GM21447 (cell line): ENCODE data around the gene PLXNB1.
A peak's percentile ranks its signal among the peaks of the same experiment; 100 is the strongest.
"Not testable (repeated sequence)": the region's sequence is repeated elsewhere in the genome, so short reads cannot be mapped to it uniquely, and the experiment has no call there.

Source experiments
- ATAC-seq: cut with Tn5 transposase; IDR thresholded peaks from one replicate; pipeline ENCODE4 v1.9.1; 2021; ENCODE audit not compliant: unreplicated experiment

Gene PLXNB1, protein sequence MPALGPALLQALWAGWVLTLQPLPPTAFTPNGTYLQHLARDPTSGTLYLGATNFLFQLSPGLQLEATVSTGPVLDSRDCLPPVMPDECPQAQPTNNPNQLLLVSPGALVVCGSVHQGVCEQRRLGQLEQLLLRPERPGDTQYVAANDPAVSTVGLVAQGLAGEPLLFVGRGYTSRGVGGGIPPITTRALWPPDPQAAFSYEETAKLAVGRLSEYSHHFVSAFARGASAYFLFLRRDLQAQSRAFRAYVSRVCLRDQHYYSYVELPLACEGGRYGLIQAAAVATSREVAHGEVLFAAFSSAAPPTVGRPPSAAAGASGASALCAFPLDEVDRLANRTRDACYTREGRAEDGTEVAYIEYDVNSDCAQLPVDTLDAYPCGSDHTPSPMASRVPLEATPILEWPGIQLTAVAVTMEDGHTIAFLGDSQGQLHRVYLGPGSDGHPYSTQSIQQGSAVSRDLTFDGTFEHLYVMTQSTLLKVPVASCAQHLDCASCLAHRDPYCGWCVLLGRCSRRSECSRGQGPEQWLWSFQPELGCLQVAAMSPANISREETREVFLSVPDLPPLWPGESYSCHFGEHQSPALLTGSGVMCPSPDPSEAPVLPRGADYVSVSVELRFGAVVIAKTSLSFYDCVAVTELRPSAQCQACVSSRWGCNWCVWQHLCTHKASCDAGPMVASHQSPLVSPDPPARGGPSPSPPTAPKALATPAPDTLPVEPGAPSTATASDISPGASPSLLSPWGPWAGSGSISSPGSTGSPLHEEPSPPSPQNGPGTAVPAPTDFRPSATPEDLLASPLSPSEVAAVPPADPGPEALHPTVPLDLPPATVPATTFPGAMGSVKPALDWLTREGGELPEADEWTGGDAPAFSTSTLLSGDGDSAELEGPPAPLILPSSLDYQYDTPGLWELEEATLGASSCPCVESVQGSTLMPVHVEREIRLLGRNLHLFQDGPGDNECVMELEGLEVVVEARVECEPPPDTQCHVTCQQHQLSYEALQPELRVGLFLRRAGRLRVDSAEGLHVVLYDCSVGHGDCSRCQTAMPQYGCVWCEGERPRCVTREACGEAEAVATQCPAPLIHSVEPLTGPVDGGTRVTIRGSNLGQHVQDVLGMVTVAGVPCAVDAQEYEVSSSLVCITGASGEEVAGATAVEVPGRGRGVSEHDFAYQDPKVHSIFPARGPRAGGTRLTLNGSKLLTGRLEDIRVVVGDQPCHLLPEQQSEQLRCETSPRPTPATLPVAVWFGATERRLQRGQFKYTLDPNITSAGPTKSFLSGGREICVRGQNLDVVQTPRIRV (N-terminal part only)

DNA sequence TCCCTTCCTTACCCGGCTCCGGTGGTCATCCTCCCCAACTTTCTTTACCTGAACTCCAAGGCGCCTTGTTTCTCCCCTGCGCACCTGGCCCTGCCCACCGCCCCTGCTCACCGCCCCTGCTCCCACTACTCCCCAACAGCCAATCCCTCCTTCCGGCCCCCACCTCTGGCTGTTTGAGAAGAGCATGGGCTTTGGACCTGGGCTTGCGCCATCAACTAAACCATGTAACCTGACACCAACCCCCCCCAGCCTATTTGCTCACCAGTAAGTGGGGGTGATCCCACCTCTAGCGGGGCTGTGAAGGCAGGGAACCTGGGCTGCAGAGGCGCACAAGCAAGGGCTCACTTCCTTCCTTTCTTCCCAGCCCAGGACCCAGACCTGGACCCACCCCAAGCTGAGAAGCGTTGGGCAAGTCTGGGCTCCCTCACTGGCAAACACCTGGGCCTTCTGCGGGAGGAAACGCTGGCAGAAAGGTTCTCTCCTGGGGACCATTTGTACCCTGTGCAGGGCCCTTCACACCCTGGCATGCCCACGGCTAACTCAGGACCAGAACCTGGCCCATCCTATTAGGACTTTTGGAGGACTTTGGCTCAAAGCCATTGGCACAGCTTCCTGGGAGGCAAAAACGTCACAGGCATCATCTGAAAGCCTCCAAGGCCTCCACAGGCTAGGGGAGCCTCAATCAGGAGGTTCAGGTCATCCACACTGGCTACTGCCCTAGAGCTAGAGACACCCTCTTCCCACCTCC is at the start of gene PLXNB1:
Gene PLXNB1, minus strand, starts transcription at position 127 of the 748 bp plus-strand sequence. CDS start 5,475 bp downstream, outside the sequence.
- ATAC-seq = no peak

DNA sequence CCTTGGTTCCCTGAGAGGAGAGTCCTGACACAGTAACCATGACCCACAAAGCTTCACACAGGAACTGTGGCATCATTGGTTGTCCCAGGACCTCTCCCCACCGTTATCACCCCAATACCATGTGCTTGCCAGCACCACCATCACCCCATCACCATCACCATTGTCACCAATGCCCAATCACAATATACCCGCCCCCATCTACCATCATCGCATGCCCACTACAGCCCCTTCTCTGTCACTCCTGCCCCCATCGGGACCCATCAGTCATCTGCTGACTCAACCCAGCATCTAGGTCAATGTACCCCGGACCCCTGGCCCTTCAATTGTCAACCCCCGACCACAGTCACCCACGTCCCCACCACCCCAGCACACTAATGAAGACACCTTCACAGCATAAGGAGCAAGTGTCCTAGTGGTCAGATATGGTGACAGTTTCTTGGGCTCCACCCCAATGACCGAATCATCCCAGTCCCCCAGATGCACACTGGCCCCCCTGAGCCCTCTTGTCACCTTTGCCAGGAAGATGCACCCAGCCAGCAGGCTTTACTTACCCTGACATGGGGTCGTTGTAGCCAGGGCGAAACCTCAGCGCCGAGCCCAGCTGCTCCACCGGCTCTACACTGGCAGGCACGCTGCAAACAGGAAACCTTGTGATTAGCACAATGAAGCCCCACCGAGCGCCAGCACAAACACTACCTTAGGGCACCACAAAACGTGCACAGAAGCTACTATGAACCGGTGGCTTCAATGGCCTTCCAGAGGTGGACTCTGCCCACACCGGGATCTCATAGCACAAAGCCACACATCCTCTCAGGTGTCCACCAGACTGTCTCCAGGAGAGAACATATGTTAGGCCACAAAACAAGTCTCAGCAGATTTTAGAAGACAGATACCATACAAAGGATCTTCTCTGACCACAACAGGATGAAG is 49.0 kb upstream of the PLXNB1 start:
- ATAC-seq = peak; percentile 66

DNA sequence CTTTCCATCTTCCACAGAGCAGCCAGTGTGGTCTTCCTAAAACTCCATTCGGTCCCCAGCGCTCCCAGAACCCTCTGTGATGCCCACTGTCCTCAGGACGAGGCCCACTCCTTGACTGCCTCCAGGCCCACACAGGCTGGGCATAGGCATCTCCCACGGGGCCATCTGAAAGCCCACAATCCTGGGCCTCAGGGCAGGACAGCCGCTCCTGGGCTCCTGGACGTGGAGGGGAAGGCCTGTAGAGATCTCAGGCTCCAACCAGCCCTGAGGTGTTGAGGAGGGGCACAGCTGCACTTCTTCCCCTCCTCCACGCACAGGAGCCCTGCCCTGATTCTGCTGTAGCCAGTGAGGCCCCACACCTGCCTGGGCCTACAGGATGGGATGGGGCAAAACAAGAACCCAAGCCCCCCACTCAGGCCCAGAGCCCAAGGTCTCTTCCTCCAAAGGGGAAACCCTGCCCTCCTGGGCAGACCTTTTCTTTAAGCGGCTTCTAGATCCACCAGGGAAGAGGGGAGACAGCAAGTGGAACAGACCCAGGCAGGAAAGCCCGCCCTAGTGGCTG is 48.2 kb upstream of the PLXNB1 start:
- no peak for ATAC-seq

DNA sequence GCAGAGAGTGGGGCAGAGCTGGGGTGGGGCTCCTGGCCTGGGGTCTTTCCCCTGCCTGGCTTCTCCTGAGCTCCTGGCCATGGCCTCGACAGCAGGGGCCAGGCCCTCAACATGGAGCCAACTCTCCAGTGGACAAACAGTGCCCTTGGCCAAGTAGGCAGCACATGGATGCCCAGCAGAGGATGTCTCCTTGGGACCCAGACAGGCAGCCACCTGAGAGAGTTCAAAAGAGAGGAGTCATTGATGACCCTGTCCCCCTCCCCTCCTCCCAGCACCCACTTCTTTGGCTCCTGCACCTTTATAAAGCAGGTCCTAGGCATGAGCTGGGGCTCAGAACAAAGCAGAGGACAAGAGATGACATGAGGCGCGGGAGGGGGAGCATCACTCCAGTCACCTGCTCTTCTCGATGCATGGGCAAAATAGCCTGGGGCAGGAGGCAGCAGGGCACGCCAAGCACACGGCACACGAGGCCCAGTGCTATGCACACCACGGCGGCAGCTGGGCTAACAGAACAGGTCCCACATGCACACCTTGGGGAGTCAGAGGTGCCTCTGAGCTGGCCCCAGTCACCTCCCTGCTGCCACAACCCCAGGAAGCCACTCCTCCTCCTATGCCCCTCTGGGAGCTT is 46.7 kb upstream of the PLXNB1 start:
- ATAC-seq = no peak

DNA sequence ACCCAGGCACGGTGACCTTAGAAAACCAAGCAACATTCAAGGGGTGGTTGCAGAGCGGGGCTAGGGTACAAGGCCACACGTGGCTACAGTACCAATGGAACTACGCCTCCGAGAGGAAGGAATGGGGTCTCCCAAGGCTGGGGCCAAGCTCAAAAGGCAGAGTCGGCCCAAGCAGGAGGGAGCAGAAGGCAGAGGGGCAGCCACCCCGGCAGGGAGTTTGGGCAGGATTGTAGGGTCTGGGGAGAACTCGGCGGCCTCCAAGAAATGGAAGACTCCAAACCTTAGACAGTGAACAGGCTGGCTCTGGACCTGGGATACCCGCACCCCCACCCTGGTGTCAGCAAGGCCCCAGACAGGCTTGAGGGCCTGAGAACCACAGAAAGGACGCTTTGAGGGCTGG is 45.3 kb upstream of the PLXNB1 start:
- ATAC-seq = no peak

DNA sequence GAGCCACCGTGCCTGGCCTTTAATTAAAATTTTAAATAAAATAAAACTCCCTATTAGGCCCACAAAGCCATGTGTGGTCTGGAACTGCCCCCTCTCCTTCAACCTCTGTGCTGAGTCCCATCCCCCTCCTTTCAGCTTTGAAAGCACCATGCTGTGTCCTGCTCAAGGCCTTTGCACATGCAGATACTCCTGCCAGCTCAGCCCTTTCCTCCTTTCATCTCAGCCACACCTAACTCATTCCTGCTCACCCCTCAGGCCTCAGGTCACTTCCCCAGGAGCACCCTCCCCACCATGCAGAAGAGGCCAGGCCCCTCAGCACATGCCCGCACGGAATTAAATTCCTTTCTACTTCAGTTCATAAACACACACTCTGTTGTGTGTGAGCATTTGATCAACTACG is 44.7 kb upstream of the PLXNB1 start:
- ATAC-seq = no peak

DNA sequence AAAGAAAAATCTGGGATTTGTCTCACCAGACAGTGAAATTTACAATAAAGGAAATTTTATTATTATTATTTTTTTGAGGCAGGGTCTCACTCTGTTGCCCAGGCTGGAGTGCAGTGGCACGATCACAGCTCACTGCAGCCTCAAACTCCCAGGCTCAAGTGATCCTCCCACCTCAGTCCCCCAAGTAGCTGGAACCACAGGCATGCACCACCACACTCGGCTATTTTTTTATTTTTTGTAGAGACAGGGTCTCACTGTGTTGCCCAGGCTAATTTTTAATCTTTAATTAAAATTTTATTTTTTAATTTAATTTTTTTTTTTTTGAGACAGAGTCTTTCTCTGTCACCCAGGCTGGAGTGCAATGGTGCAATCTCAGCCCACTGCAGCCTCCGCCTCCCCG is 44.1 kb upstream of the PLXNB1 start:
- ATAC-seq = not testable (repeated sequence)

DNA sequence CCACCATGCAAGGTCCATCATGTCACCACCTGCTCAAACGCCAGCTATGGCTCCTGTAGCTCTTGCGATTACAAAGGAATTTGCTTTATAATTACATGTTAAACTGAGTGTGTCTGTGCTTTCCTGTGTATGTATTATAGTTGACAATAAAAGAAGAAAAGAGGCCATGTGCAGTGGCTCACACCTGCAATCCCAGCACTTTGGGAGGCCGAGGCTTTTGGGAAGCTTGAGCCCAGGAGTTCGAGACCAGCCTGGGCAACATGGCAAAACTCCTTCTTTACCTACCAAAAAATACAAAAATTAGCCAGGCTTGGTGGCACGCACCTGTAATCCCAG is 43.7 kb upstream of the PLXNB1 start:
- ATAC-seq = no peak

DNA sequence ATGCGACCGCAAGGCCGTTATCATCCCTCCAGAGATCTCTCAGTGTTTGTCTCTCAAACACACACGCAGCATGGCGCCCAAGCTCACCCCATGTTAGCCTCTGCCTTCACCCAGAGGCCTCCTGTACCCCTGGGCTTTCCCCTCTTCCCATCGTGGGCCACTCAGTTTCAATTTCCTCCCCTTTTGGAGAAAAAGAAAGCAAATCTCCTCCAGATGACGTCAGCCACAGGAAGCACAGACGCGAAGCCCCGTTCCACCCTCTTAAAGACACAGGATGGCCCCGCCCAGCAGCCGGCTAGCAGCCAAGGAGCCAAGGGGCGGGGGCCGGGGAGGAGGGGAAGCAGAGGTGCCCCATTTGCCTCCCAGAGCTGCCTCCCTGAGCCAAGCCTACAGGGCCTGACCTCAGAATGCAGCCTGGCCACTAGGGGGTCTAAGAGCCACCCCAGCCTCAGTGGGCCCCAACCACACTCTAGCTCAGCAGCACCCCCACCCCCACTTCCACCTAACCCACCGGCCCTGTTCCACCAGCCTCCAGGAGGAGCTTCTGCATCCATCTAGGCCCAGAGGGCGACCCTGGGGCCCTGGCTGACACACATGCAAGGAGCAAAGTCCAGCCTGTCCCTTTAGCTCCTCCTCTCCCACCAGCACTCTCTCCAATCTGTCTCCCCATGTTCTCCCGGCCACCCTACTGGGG is 43.2 kb upstream of the PLXNB1 start:
- ATAC-seq = peak; percentile 78

DNA sequence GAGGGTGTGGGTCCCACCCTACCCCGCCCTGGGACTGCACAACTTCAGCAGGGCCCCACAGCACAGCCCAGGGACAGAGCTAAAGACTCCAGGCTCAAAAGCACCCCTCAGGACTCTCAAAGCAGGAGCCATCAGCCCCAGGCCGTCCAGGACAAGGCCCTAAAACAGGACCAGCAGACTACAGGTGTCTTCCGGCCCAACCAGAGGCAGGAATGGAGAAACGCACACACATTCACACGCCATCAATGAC is 42.7 kb upstream of the PLXNB1 start:
- no peak for ATAC-seq

DNA sequence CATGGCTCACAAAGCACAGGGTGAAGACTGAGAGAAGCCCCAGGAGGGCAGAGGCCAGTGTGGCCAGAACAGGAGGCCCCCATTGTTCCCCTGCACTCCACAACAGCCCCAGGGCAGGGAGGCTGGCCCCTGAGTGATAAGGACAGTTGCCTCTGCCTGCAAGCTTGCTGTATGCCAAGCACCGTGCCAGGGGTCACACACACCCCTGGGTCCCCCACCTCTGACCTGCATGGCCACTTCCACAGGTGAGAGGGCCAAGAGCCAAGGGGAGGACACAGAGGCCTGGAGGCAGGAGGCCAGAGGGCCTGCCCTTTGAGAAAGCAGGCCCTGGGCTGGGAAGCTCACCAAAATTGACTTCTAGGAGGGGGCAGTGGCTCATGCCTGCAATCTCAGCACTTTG is 40.4 kb upstream of the PLXNB1 start:
- no peak for ATAC-seq

DNA sequence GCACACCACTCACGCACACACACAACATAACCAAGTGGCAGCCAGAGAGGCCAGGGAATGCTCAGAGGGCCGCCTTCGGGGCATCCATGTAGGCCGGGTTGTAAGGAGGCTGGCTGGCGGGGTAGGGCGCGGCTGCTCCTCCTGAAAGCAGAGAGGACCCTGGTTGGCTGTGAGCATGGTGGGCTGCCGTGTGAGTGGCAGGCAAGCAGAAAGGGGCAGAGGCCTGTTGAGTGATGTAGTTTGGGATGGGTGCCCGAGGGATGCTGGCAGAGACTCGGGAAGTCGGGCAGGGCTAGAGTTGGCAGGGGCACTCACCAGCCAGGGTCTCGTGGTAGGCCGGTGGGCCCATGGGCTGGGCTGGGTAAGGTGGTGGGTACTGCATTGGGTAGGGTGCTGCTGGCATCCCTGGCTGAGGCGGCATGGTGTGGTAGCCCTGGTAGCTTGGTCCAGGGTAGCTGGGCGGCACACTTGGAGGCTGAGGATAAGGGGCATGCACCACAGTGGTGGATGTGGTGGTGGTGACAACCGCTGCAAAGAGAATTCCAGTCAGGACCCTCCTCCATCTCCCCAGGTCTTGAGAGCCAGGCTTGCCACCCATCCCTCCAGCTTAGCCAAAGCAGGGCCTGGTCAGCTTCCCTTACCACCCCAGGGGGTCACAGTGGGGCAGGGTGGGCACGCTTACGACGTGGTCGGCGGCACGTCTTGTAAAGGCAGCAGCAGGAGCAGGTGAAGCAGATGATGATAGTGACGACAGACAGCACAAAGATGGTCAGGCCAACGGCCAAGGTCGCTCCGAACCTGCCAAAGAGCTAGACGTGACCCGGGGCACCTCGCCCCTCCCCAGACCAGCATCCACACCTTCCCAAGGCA is 39.4 kb upstream of the PLXNB1 start:
- ATAC-seq = no peak

DNA sequence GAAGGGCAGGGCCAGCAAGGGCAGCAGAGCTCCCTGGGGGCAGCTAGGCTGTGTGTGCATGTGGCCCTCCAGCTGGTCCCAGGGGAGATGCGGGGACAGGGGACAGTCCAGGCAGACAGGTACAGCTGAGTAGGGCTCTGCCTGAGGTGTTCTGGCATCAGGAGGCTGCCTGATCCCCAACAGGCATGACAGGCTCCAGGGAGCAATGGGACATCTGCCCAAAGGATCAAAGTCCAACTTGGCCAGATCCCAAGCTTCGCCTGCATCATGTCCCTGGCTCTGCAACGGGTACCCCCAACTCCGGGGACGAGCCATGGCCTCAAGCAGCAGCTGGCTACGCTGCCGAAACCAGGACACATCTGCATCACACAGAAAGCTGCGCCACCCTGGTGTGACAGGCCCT is 38.4 kb upstream of the PLXNB1 start:
- no peak for ATAC-seq

DNA sequence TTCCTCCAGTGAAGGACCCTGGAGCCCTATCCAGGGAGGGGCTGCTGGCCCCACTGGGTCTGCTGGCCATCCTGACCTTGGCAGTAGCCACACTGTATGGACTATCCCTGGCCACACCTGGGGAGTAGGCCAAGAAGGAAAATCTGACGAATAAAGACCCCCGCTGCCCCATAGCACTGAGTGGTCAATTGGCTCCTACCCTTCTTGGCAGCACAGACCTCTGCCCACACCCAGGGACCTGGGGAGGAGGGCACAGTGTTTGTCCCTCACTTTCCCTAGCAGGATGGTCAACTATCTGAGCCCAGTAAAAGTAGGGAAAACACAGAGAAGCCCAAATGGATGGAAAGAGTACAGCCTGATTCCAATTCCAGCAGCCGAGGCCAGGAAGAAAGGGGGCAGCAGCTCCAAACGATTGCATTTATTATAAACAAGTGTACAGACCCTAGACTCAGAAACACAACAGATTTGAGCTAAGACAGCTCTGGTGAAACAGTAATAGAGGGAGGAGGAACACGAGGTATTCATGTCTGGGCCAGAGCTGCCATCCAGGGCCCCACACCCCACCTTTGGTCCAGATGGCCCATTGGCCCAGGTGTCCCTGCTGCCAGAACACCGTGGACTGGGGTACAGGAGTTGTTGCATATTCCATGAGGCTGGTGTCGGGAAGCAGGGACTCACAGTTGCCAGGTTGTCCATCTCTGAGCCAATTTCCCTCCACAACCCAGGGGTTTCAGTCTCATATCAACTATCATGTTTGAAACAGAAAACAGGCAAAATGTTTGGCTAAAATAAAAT is 37.8 kb upstream of the PLXNB1 start:
- no peak for ATAC-seq

DNA sequence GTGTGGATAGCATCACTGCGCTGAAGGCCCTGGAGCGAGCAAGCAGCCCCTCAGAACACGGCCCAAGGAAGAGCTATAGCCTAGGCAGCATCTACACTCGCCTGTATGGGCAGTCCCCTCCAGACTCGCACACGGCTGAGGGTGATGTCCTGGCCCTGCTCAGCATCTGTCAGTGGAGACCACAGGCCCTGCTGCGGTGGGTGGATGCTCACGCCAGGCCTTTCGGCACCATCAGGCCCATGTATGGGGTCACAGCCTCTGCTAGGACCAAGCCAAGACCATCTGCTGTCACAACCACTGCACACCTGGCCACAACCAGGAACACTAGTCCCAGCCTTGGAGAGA is 37.2 kb upstream of the PLXNB1 start:
- ATAC-seq = no peak

DNA sequence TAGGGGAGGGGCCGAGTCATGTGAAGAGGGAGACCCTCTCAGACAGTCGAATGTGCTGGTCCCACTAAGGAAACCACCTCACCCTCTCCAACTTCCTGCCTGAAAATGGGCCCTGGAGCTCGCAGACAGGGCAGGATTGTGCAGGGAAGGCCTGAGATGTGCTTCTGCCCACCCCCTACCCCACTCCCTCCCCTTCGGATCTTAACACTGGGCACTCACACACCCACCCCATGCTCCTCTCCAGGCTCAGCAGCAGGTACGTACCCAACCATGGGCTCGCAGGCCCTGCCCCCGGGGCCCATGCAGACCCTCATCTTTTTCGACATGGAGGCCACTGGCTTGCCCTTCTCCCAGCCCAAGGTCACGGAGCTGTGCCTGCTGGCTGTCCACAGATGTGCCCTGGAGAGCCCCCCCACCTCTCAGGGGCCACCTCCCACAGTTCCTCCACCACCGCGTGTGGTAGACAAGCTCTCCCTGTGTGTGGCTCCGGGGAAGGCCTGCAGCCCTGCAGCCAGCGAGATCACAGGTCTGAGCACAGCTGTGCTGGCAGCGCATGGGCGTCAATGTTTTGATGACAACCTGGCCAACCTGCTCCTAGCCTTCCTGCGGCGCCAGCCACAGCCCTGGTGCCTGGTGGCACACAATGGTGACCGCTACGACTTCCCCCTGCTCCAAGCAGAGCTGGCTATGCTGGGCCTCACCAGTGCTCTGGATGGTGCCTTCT is 36.7 kb upstream of the PLXNB1 start:
- peak; percentile 34 for ATAC-seq
